NCI-H2227 treated with DMSO at 0.1 percent for 48 hours (cell line): Measurements from ENCODE around the gene CTDP1.
"Not testable (repeated sequence)": the region's sequence is repeated elsewhere in the genome, so short reads cannot be mapped to it uniquely, and the experiment has no call there.

Source experiments
- DNase-seq: peaks from one replicate; lab custom pipeline; 2025; lab: John Stamatoyannopoulos, UW

Gene CTDP1

GRCh38 chr18:79725486-79725885, 45.9 kb downstream of the CTDP1 start:
- DNase-seq, result no peak

GRCh38 chr18:79726721-79727120, 47.1 kb downstream of the CTDP1 start:
- DNase-seq, result no peak

GRCh38 chr18:79727211-79727610, 47.6 kb downstream of the CTDP1 start:
- DNase-seq, result no peak

- DNase-seq, result no peak
These were observed 49.5 kb downstream of the CTDP1 start for GRCh38 chr18:79728931-79729586.

- DNase-seq, result no peak
These were observed 50.0 kb downstream of the CTDP1 start for GRCh38 chr18:79729611-79730010.

- no peak for DNase-seq
These were observed 51.2 kb downstream of the CTDP1 start for GRCh38 chr18:79730804-79731203.

- not testable (repeated sequence) for DNase-seq
These were observed 52.5 kb downstream of the CTDP1 start for GRCh38 chr18:79731881-79732720.

- DNase-seq, result no peak
These were observed 53.1 kb downstream of the CTDP1 start for GRCh38 chr18:79732721-79733025.

- no peak for DNase-seq
These were observed 53.6 kb downstream of the CTDP1 start for GRCh38 chr18:79733135-79733701.

- DNase-seq, result no peak
These were observed 54.6 kb downstream of the CTDP1 start for GRCh38 chr18:79733986-79734770.

GRCh38 chr18:79735071-79735980, 55.7 kb downstream of the CTDP1 start:
- DNase-seq, result no peak

GRCh38 chr18:79736230-79736629, 56.6 kb downstream of the CTDP1 start:
- DNase-seq, result no peak

- DNase-seq, result no peak
These were observed 57.2 kb downstream of the CTDP1 start for GRCh38 chr18:79736846-79737245.

- DNase-seq, result no peak
These were observed 57.8 kb downstream of the CTDP1 start for GRCh38 chr18:79737426-79737825.

GRCh38 chr18:79738041-79738461, 58.4 kb downstream of the CTDP1 start:
- no peak for DNase-seq

- no peak for DNase-seq
These were observed 59.2 kb downstream of the CTDP1 start for GRCh38 chr18:79738581-79739439.

- DNase-seq, result no peak
These were observed 59.8 kb downstream of the CTDP1 start for GRCh38 chr18:79739440-79739778.

GRCh38 chr18:79740047-79740446, 60.4 kb downstream of the CTDP1 start:
- DNase-seq, result not testable (repeated sequence)

- DNase-seq, result no peak
These were observed 61.1 kb downstream of the CTDP1 start for GRCh38 chr18:79740521-79741361.

- no peak for DNase-seq
These were observed 61.7 kb downstream of the CTDP1 start for GRCh38 chr18:79741362-79741700.
